DMS 273 treated with DMSO at 0.1 percent for 48 hours (cell line): ENCODE measurements around the gene MYLK2.
A peak's percentile ranks its signal among the peaks of the same experiment; 100 is the strongest.

Source experiments
- DNase-seq: peaks from one replicate; lab custom pipeline; 2025; lab: John Stamatoyannopoulos, UW

The MYLK2 gene

GRCh38 chr20:31872406-31872805, 53.2 kb downstream of the MYLK2 start:
- no peak for DNase-seq

GRCh38 chr20:31875671-31876070, 56.5 kb downstream of the MYLK2 start:
- DNase-seq = no peak

GRCh38 chr20:31877684-31878083, 58.5 kb downstream of the MYLK2 start:
- DNase-seq = no peak

- DNase-seq = peak; percentile 84
These were observed 60.2 kb downstream of the MYLK2 start for GRCh38 chr20:31879143-31879987.

- DNase-seq = no peak
These were observed 62.8 kb downstream of the MYLK2 start for GRCh38 chr20:31881945-31882344.

- DNase-seq = no peak
These were observed 64.7 kb downstream of the MYLK2 start for GRCh38 chr20:31883829-31884228.
